NB4 (cell line): ENCODE measurements around the gene TRMT11.

Source experiments
- CTCF ChIP-seq: IDR thresholded peaks from one replicate; pipeline ENCODE4 v1.5.1; 2012; ENCODE audit warnings: low read depth, low read length
- POLR2A ChIP-seq: IDR thresholded peaks from 2 replicates; pipeline ENCODE4 v1.6.1; 2011; ENCODE audit warnings: mild to moderate bottlenecking; ENCODE audit not compliant: insufficient read length; ENCODE audit errors: extremely low read depth
- TF ChIP-seq, protein P1 (sequence below): IDR thresholded peaks from 2 replicates; pipeline ENCODE4 v1.6.1; 2011; ENCODE audit warnings: low read depth, low read length

DNA sequence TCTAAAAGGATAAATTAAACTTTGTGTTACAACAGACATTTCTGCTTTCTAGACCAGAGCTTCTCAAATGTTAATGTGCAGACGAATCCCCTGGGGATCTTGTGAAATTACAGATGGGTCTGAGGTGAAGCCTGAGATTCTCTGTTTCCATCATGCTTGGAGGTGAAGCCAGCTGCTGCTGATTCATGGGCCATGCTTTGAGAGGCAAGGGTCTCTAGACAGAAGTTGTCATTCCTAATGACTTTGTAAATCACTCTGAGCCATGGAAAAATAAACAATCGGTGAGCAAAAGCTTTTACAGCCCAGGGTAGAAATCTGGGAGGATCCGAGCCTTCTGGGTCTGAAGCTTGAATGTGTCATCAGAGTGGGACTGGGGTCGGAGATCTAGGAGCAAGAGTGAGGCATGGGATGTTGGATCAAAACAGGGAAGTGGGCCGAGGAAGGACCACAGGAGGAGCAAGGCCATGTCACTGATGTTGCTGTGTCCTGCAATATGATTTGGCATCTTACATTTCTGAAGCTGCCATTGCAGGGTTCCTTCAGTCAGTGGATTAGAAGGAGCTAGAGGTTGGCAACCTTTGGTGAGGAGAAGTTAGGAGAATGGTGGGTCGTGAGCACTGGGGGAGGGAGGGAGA, 77.3 kb downstream of the TRMT11 start:
- no peak for TF ChIP-seq CTCF
- no peak for TF ChIP-seq POLR2A
- TF ChIP-seq, protein P1, sequence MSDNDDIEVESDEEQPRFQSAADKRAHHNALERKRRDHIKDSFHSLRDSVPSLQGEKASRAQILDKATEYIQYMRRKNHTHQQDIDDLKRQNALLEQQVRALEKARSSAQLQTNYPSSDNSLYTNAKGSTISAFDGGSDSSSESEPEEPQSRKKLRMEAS, result no peak
